Ishikawa (cell line): ENCODE results near the gene INPP4B.

Experiments used
- CEBPB ChIP-seq: IDR thresholded peaks from 2 replicates; pipeline ENCODE4 v1.6.1; 2012
- CREB1 ChIP-seq: IDR thresholded peaks from 2 replicates; pipeline ENCODE4 v1.6.1; 2012; ENCODE audit warnings: low read depth
- EGR1 ChIP-seq: IDR thresholded peaks from 2 replicates; pipeline ENCODE4 v1.6.1; 2012
- EP300 ChIP-seq: IDR thresholded peaks from 2 replicates; pipeline ENCODE4 v1.6.1; 2012; ENCODE audit warnings: borderline replicate concordance
- FOXM1 ChIP-seq: IDR thresholded peaks from 2 replicates; pipeline ENCODE4 v1.6.1; 2012; ENCODE audit warnings: low read depth, borderline replicate concordance
- MAX ChIP-seq: IDR thresholded peaks from 2 replicates; pipeline ENCODE4 v1.6.1; 2012
- NFIC ChIP-seq: IDR thresholded peaks from 2 replicates; pipeline ENCODE4 v1.6.1; 2012
- RAD21 ChIP-seq: IDR thresholded peaks from 2 replicates; pipeline ENCODE4 v1.6.1; 2012; ENCODE audit warnings: low read depth
- REST ChIP-seq: IDR thresholded peaks from 2 replicates; pipeline ENCODE4 v1.6.1; 2012; ENCODE audit warnings: low read depth, mild to moderate bottlenecking
- TAF1 ChIP-seq: IDR thresholded peaks from 2 replicates; pipeline ENCODE4 v1.6.1; 2012; ENCODE audit warnings: low read depth, mild to moderate bottlenecking
- TCF12 ChIP-seq: IDR thresholded peaks from 2 replicates; pipeline ENCODE4 v1.6.1; 2012; ENCODE audit warnings: low read depth
- TEAD4 ChIP-seq: IDR thresholded peaks from 2 replicates; pipeline ENCODE4 v1.6.1; 2012
- USF1 ChIP-seq: IDR thresholded peaks from 2 replicates; pipeline ENCODE4 v1.6.1; 2012
- YY1 ChIP-seq: IDR thresholded peaks from 2 replicates; pipeline ENCODE4 v1.6.1; 2012; ENCODE audit warnings: low read depth
- ZBTB7A ChIP-seq: IDR thresholded peaks from 2 replicates; pipeline ENCODE4 v1.6.1; 2012; ENCODE audit warnings: low read depth

The INPP4B gene

GRCh38 chr4:142480244-142480643 is 365.9 kb downstream of the INPP4B start:
- peak; percentile 24; the same call in 1 of the 2 replicates for TF ChIP-seq EP300
- peak; percentile 77 for TF ChIP-seq NFIC
- no peak for TF ChIP-seq RAD21
- 0 out of 2 replicates have a peak, but pooled peaks have one; percentile 37 for TF ChIP-seq TCF12

GRCh38 chr4:142475663-142476062 is 370.4 kb downstream of the INPP4B start:
- TF ChIP-seq REST = no peak

- TF ChIP-seq ZBTB7A (no peak), EGR1 (0 out of 2 replicates have a peak, but pooled peaks have one; percentile 4), NFIC (no peak; the same call in 1 of the 2 replicates), CREB1 (no peak), TEAD4 (peak; percentile 61; the same call in 1 of the 2 replicates), EP300 (peak; percentile 92), REST (no peak), MAX (peak; percentile 26; the same call in 1 of the 2 replicates), USF1 (no peak), TAF1 (no peak), RAD21 (no peak), CEBPB (no peak), FOXM1 (peak; percentile 88), TCF12 (peak; percentile 98), YY1 (no peak)
These were observed 371.6 kb downstream of the INPP4B start for GRCh38 chr4:142474398-142475087.

GRCh38 chr4:142473960-142474338 is 372.2 kb downstream of the INPP4B start:
- TF ChIP-seq EP300 (peak; percentile 27; the same call in 1 of the 2 replicates), CEBPB (no peak), TEAD4 (peak; percentile 35; the same call in 1 of the 2 replicates), TCF12 (peak; percentile 91), EGR1 (no peak), USF1 (no peak), REST (no peak), MAX (no peak; the same call in 1 of the 2 replicates), FOXM1 (peak; percentile 45; the same call in 1 of the 2 replicates), ZBTB7A (no peak; the same call in 1 of the 2 replicates), CREB1 (no peak), NFIC (peak; percentile 35; the same call in 1 of the 2 replicates), RAD21 (no peak; the same call in 1 of the 2 replicates), TAF1 (peak; percentile 18; the same call in 1 of the 2 replicates), YY1 (no peak)
